ENCODE measurements around the gene RIOX2.
"Not testable (repeated sequence)": the region's sequence is repeated elsewhere in the genome, so short reads cannot be mapped to it uniquely, and the experiment has no call there.

Gene RIOX2

GRCh38 chr3:97952280-97952679 is 20.0 kb downstream of the RIOX2 start:
- DNase-seq: no peak

GRCh38 chr3:97950360-97950759 is 21.9 kb downstream of the RIOX2 start:
- DNase-seq: no peak

GRCh38 chr3:97949743-97950142 is 22.5 kb downstream of the RIOX2 start:
- no peak for DNase-seq

GRCh38 chr3:97949110-97949485 is 23.1 kb downstream of the RIOX2 start:
- no peak for DNase-seq

- no peak for DNase-seq
Measured at GRCh38 chr3:97948351-97949109, 23.7 kb downstream of the RIOX2 start.

- peak; percentile 40 to 91 (median 69) for DNase-seq
Measured at GRCh38 chr3:97942801-97943546, 29.3 kb downstream of the RIOX2 start.

GRCh38 chr3:97940034-97940433 is 32.2 kb downstream of the RIOX2 start:
- DNase-seq: peak; percentile 9 to 80 (median 44)

GRCh38 chr3:97939401-97939800 is 32.8 kb downstream of the RIOX2 start:
- peak in 1 of 3 experiments; percentile 80 for DNase-seq

- DNase-seq: no peak
Measured at GRCh38 chr3:97938444-97938843, 33.8 kb downstream of the RIOX2 start.

GRCh38 chr3:97937205-97937604 is 35.0 kb downstream of the RIOX2 start:
- DNase-seq: no peak

GRCh38 chr3:97935842-97936241 is 36.4 kb downstream of the RIOX2 start:
- no peak for DNase-seq

GRCh38 chr3:97934980-97935695 is 37.1 kb downstream of the RIOX2 start:
- DNase-seq: no peak

- DNase-seq: no peak
Measured at GRCh38 chr3:97932387-97932801, 39.8 kb downstream of the RIOX2 start.

GRCh38 chr3:97931218-97931617 is 41.0 kb downstream of the RIOX2 start:
- no peak for DNase-seq

GRCh38 chr3:97930018-97930417 is 42.2 kb downstream of the RIOX2 start:
- no peak for DNase-seq

- no peak for DNase-seq
Measured at GRCh38 chr3:97928986-97929385, 43.2 kb downstream of the RIOX2 start.

GRCh38 chr3:97927704-97928103 is 44.5 kb downstream of the RIOX2 start:
- DNase-seq: no peak

- no peak for DNase-seq
Measured at GRCh38 chr3:97917813-97918536, 54.3 kb downstream of the RIOX2 start.

- no peak for DNase-seq
Measured at GRCh38 chr3:97916576-97916975, 55.7 kb downstream of the RIOX2 start.

GRCh38 chr3:97914388-97914787 is 57.8 kb downstream of the RIOX2 start:
- no peak for DNase-seq

- no peak for DNase-seq
Measured at GRCh38 chr3:97911459-97911858, 60.8 kb downstream of the RIOX2 start.

GRCh38 chr3:97910931-97911351 is 61.3 kb downstream of the RIOX2 start:
- DNase-seq: no peak

- not testable (repeated sequence) for DNase-seq
Measured at GRCh38 chr3:97910236-97910831, 61.9 kb downstream of the RIOX2 start.
